Epidermal melanocyte (primary cell): ENCODE data around the gene PODNL1.

Source experiments
- DNase-seq: peaks from one replicate; pipeline ENCODE4 v3.0.0; 2011; ENCODE audit warnings: low spot score; ENCODE audit not compliant: insufficient read length

PODNL1 gene

DNA sequence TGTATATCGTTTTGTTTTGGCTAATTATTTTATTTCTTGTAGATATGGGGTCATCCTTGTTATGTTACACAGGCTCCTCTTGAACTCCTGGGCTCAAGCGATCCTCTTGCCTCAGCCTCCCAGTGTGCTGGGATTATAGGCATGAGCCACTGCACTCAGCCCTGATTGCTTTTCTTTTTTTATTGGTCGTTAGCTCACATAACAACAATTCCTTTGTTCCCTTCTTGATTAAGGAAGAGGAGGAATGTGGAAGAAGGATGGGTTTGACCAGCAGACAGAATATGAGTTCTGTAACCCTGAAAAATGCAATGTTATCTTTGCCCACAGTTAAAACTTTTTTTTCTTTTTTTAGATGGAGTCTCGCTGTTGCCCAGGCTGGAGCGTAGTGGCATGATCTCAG, 43.7 kb downstream of the PODNL1 start:
- DNase-seq = no peak

DNA sequence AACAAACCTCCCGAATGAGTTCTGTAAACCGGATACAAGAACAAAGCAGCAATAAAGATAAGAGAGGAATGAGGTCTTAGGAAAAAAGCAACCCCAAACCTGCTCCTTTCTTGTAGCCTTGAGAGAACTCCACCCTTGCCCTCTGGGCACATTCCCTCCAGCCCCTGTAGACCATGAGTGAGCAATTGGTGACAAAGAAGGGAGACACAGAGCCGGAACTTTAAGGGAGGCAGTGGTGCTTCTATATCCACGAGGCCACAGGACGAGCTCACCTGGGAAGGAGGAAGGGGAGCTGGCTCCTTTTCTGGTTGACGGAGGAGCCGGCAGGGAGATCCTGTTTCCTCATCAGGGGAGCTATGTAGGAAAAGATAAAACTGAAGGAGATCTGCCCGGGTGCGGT, 45.3 kb downstream of the PODNL1 start:
- DNase-seq = no peak

DNA sequence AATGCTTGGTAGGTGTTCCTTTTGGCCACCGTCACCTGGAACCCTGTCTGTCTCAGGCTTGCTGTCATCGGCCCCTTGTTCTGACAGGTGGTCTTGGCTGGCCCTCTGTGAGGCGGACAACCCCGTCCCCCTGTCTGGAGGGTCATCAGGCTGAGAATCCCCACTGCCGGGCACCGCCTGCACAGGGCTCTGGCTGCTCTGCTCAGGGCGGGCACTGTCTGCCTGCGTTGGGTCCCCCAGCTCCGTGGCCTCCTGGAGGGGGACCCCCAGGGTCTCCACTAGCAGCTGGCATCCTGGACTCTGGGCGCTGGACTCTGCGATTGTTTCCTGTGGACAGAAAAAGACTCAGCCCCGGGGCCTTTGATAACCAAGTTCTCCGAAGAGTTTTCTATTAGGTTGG, 48.1 kb downstream of the PODNL1 start:
- DNase-seq = no peak

DNA sequence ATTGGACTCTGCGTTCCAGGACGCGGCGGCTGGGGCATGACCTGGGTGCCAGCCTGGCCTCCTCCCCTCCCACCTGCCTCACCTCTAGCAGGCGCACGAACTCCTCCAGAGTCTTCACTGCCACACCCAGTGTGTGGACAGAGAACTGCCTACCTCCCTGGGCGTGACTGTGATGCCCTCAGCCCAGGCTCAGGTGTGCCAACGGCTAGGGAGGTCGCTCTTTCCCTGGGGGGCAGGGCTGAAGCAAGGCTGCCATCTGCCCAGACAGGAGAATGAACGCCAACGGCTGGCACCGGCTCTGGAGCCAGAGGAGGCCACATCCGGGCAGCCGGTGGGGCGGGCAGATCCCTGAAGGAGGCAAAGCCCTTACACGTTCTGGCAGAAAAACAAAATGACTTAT, 49.9 kb downstream of the PODNL1 start:
- no peak for DNase-seq

DNA sequence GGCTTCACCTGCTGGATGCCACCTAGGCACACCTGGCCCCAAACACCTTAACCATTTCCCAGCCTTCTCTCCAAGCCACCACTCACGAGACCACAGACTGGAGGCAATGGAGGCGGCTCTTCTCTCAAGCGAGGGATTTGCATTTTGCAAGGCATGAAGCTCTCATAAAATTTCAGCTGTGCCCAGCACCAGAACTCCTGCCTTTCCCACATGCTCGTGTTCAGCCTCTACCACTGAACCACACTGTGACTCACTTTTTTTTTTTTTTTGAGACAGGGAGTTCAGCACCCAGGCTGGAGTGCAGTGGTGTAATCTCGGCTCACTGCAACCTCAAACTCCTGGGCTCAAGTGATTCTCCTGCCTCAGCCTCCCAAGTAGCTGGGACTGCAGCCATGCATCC, 50.7 kb downstream of the PODNL1 start:
- DNase-seq = no peak

DNA sequence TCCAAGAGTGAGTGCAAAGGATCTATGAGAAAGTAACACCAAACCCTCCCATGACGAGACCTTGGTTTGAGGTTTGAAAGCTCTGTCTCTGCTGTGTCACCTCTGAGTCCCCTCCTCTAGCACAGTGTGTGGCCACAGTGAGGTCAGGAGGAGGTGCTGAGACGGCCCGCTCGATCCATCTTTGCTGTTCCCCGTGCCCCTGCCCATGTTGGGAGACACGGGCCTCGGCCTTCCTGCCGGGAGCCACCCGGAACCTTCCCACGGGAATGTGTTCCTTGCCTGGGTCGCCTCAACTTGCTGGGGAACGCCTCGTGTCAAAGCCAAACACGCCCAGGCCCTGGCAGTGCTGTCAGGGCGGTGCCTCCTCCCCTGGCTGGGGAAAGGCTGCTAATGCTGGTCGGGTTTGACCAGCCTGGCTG, 51.2 kb downstream of the PODNL1 start:
- no peak for DNase-seq

DNA sequence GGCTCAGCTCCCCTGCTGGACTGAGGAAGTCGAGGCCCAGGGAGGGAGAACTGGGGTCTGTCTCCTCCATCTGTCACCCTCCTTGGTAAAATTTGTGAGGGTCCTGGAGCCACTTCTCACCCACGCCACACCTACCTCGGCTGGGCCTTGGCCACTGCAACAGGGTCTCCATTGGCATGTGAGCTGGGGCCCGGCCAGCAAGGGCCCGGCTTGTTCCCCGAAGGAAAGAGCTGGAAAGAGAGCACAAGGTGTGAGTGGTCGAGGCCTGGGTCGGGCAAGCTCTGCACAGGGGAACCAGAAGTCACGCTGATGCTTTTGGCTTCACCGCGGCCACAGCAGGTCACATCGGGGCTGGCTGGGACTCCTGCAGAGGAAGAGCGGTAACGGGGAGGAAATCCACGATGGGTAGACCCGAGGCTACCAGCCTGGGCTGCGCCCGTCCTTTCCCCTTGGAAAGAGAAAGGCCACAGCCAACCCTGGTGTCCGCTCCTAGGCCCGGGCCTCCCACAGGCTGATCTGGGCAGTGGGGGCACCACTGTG, 52.3 kb downstream of the PODNL1 start:
- DNase-seq = no peak

DNA sequence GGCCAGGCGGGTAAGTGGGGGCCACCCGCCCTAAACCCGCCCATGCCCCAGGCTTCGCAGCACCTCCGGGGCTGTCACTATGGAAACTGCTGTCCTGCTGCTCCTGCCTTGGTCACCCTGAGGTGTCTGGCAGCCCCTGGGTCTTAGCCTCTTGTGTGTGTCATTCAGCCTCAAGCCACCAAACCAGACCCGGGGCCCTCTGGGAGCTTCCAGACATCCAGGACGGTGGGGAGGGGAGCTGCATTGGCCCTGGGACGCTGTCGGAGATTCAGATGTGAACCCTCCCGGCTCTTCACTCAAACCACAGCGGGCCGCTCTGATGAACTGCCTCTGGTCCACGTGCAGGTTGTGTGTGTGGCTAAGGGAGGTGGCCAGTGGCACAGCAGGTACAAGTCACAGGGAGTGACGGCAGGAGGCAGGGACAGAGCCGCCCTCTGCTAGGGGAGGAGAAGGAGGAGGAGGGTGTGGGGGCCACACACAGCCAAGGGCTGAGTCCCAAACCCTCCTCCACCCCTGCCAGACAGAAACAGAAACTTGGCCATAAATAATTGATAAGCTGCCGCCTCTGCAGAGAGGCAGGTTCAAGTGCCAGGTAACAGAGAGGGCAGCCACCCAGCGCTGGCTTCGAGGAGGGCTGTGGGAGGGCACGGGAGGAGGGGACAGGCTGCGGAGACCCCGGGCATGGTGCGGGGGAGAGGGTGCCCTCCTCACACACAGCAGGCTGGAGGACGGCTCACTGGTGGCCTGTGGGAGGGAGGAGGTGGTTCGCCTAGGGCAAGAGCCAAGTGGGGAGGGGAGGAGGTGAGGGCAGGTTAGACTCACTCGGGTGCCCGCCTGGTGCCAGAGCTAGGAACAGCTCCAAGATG, 53.3 kb downstream of the PODNL1 start:
- no peak for DNase-seq

DNA sequence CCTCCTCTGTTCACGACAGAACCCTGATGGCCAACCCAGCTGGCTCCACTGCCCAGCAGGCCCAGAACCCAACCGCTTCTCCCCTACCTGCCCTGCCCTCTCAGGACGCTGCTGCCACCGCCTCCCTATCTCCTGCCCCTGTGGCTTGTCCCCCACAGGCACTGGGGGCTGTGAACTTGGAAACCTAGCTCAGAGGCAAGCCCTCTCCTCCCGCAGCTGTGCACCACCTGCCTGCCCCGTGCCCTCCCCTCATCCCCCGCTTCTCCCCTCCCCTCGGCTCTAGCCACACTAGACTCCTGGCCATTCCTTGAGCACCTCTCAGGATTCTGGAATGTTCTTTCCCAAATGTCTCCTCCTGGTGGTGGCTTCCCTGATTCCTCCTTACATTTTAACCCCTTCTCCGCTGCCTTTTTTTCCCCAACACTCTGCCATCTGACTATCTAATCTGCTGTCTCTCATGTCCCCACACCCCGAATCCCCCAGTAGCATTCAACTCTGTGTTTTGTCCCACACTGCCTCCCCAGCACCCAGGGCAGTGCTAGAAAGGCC, 54.6 kb downstream of the PODNL1 start:
- no peak for DNase-seq

DNA sequence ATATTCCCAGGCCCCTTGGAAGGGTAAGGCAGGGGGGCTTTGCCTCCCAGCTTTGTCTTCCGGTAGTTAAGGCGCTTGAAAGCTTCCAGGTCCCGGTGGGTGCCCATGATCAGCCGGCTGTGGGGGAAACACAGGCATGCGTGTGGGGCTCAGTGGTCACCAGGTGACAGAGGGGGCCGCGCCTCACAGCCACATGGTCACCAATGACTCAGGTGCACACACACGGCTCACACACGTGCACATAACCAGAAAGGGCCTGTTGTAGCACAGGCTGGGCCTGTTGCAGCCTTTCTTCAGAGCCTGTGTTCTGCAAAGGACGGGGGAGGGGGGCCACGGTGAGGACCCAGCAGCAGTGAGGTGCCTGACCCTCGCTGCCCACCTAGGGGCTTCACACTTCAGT, 55.4 kb downstream of the PODNL1 start:
- DNase-seq = no peak

DNA sequence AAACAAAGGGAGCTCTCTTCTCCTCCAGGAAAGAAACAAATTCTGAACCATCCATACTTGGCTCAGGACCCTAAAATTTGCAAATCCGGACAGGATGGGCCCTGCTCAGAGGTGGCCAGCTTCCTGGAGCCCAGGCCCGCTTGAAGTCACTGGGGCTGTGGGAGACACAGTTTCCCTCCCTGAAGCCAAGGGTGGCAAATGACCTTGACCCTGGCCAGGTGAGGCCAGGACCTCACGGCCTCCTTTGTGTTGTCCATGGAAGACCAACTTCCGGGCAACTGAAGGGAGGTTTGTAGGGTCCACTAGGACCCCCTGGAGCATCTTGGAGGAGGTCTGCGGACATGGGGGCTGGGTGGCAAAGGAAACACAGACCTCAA, 55.8 kb downstream of the PODNL1 start:
- no peak for DNase-seq

DNA sequence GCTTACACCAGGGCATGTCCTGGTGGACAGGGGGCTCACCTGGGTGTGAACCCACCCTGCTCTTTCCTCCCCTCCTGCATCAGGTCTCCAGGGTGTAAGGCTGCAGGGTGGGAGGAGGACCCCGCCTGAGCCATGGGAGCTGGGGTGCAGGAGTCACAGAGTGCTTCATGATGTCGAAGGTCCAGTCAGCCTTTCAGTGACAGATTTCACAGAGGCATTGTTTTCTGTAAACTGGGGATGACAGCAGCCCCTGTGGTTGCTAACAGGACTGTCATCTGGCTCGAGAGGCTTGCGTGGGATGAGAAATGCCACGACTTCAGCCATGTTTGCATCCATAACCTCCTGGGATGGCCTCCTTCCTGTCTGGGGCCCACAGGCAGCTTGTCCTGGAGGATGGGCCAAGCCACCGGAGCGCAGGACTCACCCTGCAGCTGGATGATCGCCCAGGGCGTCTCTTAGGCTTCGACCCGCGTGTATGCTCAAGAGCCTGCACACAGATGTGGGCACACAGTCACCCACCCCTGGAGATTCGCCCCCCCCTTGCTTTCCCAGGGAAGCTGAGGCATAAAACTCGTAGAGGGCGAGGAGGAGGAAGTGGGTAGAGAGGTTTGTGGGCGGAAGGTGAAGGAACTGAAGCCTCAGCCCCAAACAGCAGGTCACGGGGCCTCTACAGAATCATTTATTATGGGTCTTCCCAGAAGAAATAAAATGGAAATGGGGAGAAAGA, 56.4 kb downstream of the PODNL1 start:
- no peak for DNase-seq

DNA sequence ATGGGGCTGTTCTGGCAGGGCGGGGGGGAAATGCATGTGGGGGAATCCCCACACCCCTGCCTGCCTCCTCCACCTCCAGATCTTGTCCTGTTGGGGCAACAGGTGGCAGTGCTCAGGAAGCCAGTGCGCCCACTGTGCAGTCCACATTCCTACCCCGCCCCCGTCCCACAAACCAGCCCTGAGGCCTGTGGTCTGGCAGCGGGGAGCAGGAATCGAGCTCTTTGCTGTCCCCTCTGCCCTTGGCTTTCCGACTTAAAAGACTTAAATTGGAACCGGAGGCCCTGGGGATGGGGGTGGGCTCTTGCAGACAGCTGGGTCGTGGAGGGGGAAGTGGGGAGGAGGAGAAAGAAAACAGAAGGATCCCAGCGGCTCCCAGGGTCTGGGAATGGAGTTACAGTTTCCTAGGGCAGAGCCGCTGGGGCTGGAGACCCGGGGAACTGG, 56.9 kb downstream of the PODNL1 start:
- DNase-seq = no peak
